MCF 10A (cell line): ENCODE results near the gene TBK1. TPM values are rescaled to one million over a fixed set of nuclear protein-coding genes. Genes with fewer than 3 reads are reported as not detected.

ENCODE experiments used
- BruUV-seq: library from RNA; stranded (reverse); fragments of 400-500 nt; replicated peaks from 2 replicates; lab custom pipeline; 2021; lab: Mats Ljungman, UMichigan
- CTCF ChIA-PET: fragments of 300-600 bp; sonication (Branson Sonifier 250); formaldehyde crosslinking; extraction: SDS; loops from one replicate; lab custom pipeline; 2021; ENCODE audit warnings: antibody characterized with exemption, inconsistent platforms; lab: Yijun Ruan, JAX
- POLR2A ChIA-PET: fragments of 300-600, 350-650 bp; sonication (Branson Sonifier 250); formaldehyde crosslinking; extraction: SDS; loops from one replicate; lab custom pipeline; 2020; ENCODE audit warnings: antibody characterized with exemption, inconsistent platforms; lab: Yijun Ruan, JAX
- DNase-seq: peaks from one replicate; pipeline ENCODE4 v3.0.0-alpha.2; 2018; ENCODE audit not compliant: unreplicated experiment
- H3K27ac Mint-ChIP-seq: one replicate; pipeline ENCODE4 v1.8.0; 2022; ENCODE audit warnings: mild to moderate bottlenecking, low read depth, mixed read lengths; ENCODE audit not compliant: unreplicated experiment
- H3K27me3 Mint-ChIP-seq: one replicate; pipeline ENCODE4 v1.8.0; 2022; ENCODE audit warnings: mixed read lengths; ENCODE audit not compliant: insufficient read depth, unreplicated experiment
- H3K36me3 Mint-ChIP-seq: one replicate; pipeline ENCODE4 v1.8.0; 2022; ENCODE audit warnings: mild to moderate bottlenecking, moderate library complexity, mixed read lengths; ENCODE audit not compliant: insufficient read depth, unreplicated experiment
- H3K4me1 Mint-ChIP-seq: one replicate; pipeline ENCODE4 v1.8.0; 2022; ENCODE audit warnings: mixed read lengths; ENCODE audit not compliant: insufficient read depth, unreplicated experiment
- H3K4me3 Mint-ChIP-seq: one replicate; pipeline ENCODE4 v1.8.0; 2022; ENCODE audit warnings: mild to moderate bottlenecking, moderate library complexity, mixed read lengths; ENCODE audit not compliant: unreplicated experiment
- H3K9me3 Mint-ChIP-seq: one replicate; pipeline ENCODE4 v1.8.0; 2022; ENCODE audit warnings: mixed read lengths; ENCODE audit not compliant: unreplicated experiment
- CTCF ChIP-seq: fragments of 200-600 bp; IDR thresholded peaks from one replicate; pipeline ENCODE4 v1.8.0; 2022; ENCODE audit warnings: antibody characterized with exemption, mild to moderate bottlenecking; ENCODE audit not compliant: unreplicated experiment
- intact Hi-C: fragments of 100-400 bp; cut with micrococcal nuclease; formaldehyde crosslinking; loops from 2 replicates; pipeline ENCODE4 v1.14.1; 2022
- total RNA-seq: library from RNA; stranded (reverse); gene quantifications from 2 replicates; pipeline ENCODE4 v1.2.3, GENCODE V29; 2022

TBK1 gene
- total RNA-seq, 1 experiment from 2014 or later = 23.0 TPM

GRCh38 chr12:64544371-64545080 is 92.6 kb downstream of the TBK1 start:
- POLR2A ChIA-PET = no interaction called here
- CTCF ChIA-PET = interaction anchor here (0.6 to 2.8 kb wide), 6 partner anchors 11 to 224 kb away, joined by 3 to 57 read pairs (median 4); no protein-coding TSS in a partner anchor
- DNase-seq = no peak
- Mint-ChIP-seq H3K27me3 (peaks cover 9% of the 10 kb centered on the region), H3K36me3 (no peaks in the 10 kb centered on the region), H3K27ac (no peak overlapping the region), H3K9me3 (no peaks in the 10 kb centered on the region), H3K4me3 (no peak overlapping the region), H3K4me1 (no peaks in the 10 kb centered on the region)
- intact Hi-C loops = no loop called here
- BruUV-seq = no TSS peak
- TF ChIP-seq CTCF = no peak

GRCh38 chr12:64545081-64545382 is 93.1 kb downstream of the TBK1 start:
- ChIA-PET POLR2A (no interaction called here), CTCF (interaction anchor here (0.7 to 2.8 kb wide), 5 partner anchors 11 to 189 kb away, joined by 3 to 57 read pairs (median 4); no protein-coding TSS in a partner anchor)
- no peak overlapping the region for H3K4me3 Mint-ChIP-seq
- BruUV-seq = no TSS peak
- no peak for TF ChIP-seq CTCF
- H3K27ac Mint-ChIP-seq = no peak overlapping the region
- peaks cover 9% of the 10 kb centered on the region for H3K27me3 Mint-ChIP-seq
- no peaks in the 10 kb centered on the region for H3K36me3 Mint-ChIP-seq
- no peak for DNase-seq
- no peaks in the 10 kb centered on the region for H3K4me1 Mint-ChIP-seq
- intact Hi-C loops = no loop called here
- H3K9me3 Mint-ChIP-seq = no peaks in the 10 kb centered on the region

- Mint-ChIP-seq H3K27ac (no peak overlapping the region), H3K4me3 (no peak overlapping the region), H3K36me3 (no peaks in the 10 kb centered on the region), H3K27me3 (peaks cover 9% of the 10 kb centered on the region), H3K4me1 (no peaks in the 10 kb centered on the region), H3K9me3 (no peaks in the 10 kb centered on the region)
- intact Hi-C loops = loop anchor here (1.0 kb wide), 4 partner anchors 60 to 723 kb away; no protein-coding TSS in a partner anchor
- CTCF ChIA-PET = interaction anchor here (0.6 to 6.3 kb wide), 48 partner anchors 10 to 725 kb away, joined by 3 to 250 read pairs (median 6); no protein-coding TSS in a partner anchor
- no peak for DNase-seq
- no TSS peak for BruUV-seq
- no peak for TF ChIP-seq CTCF
- POLR2A ChIA-PET = interaction anchor here (1.0 to 2.6 kb wide), 6 partner anchors 12 to 148 kb away, joined by 3 to 17 read pairs (median 6); partner anchors contain the start of gene RASSF3
Measured at GRCh38 chr12:64549108-64549507, 97.2 kb downstream of the TBK1 start.

GRCh38 chr12:64550755-64551154 is 98.8 kb downstream of the TBK1 start:
- Mint-ChIP-seq H3K36me3 (no peaks in the 10 kb centered on the region), H3K27me3 (no peaks in the 10 kb centered on the region), H3K4me3 (no peak overlapping the region), H3K4me1 (no peaks in the 10 kb centered on the region), H3K27ac (no peak overlapping the region), H3K9me3 (no peaks in the 10 kb centered on the region)
- intact Hi-C loops = no loop called here
- ChIA-PET POLR2A (interaction anchor here (1.3 to 2.6 kb wide), 2 partner anchors 144 to 146 kb away, joined by 3 to 16 read pairs; no protein-coding TSS in a partner anchor), CTCF (interaction anchor here (0.6 to 6.3 kb wide), 11 partner anchors 11 to 701 kb away, joined by 3 to 250 read pairs (median 7); no protein-coding TSS in a partner anchor)
- no peak for DNase-seq
- BruUV-seq = no TSS peak
- TF ChIP-seq CTCF = no peak
